CD4-positive, alpha-beta T cell treated with Interleukin-4 for 1 hour (primary cell): ENCODE data around the gene SEZ6L2.
"Not testable (repeated sequence)": the region's sequence is repeated elsewhere in the genome, so short reads cannot be mapped to it uniquely, and the experiment has no call there.

Source experiments
- DNase-seq, 2 donors: peaks; one replicate each; pipeline ENCODE4 v3.0.0-alpha.2; 2020 to 2022

Gene SEZ6L2

DNA sequence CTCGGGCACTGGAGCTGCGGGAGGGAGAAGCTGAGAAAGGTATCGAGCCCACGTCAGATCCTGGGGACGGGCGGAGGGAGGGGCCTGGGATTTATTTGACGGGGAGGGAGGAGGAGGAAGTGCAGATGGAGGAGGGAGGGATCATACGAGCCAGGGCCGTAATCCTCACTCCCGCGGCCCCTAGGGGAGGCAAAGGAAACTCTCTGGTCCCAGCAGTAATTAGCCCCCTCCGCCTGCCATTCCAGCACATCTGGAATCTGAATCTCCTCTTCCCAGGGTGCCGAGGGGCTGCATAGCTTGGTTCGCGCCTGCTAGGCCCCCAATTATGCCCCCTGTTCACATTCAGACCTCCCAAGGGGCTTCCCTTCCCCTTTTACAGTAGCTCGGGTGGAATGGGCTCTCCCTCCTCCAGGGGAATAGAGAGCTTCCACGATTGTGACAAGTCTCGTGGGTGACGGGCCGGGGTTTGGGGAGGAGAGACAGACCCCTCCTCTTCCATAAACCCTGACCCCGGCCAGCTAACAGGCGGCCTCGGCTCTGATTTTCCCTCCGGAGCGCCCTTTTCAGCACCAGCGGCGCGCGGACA, at the start of gene SEZ6L2:
Gene SEZ6L2 (minus strand): TSS at position 35 of the 586 bp plus-strand sequence. CDS start 531 bp downstream, outside the sequence.
- DNase-seq: no peak

DNA sequence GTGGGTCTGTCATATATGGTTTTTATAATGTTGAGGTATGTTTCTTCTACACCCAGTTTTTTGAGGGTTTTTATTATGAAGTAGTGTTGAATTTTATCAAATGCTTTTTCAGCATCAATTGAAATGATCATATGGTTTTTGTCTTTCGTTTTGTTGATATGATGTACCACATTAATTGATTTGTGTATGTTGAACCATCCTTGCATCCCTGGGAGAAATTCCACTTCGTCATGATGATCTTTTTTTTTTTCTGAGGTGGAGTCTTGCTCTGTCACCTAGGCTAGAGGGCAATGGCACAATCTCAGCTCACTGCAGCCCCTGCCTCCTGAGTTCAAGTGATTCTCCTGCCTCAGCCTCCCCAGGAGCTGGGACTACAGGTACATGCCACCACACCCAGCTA, 48.5 kb upstream of the SEZ6L2 start:
- no peak for DNase-seq

DNA sequence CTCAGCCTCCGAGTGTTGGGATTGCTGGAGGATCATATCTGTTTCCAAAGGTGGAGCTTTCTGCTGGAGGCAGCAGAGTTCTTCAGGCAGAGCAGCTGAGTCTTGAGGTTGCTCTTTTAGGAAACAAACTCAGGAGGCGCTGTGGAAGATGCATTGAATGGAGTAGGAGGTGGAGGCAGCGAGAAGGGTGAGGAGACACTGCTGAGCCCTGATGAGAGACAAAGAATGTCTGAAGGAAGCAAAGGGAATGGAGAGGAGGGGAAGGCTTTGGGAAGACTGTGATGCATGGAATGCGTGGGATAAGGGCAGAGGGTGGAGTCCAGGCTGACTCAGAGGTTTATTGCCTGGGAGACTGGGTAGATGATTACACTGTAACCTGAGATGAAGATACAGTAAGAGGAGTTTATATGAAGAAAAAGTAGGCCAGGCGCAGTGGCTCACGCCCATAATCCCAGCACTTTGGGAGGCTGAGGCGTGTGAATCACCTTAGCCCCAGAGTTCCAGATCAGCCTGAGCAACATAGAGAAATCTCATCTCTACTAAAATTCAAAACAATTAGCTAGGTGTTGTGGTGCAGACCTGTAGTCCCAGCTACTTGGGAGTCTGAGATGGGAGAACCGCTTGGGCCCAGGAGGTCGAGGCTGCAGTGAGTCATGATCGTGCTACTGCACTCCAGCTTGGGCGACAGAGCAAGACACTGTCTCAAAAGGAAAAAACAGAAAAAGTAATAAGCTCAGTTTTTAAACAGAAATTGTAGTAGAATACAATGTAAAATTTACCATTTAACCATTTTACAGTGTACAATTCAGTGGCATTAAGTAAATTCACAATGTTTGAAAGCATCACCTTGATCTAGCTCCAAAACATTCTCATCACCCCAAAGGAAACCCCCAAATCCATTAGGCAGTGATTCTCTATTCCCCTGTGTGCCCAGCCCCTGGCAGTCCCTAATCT, 44.8 kb upstream of the SEZ6L2 start:
- DNase-seq: no peak

DNA sequence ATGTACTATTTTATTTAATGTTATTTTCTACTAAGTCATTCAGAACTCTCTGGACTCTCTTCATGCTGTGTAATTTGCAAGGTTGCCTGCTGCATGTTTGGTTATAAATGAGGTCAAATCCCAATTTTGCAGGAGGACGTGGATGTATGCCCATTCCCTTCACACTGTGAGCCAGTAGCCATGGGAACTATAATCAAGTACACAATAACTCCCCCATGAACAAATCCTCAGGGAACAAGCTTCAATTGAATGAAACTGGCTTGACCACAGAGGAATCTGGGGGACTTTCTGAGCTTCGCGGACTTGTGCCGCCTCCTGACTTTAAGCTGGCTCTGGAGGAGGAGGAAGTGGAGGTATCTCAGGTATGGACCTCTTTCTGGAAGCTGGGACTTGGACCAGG, 41.3 kb upstream of the SEZ6L2 start:
- DNase-seq: no peak

DNA sequence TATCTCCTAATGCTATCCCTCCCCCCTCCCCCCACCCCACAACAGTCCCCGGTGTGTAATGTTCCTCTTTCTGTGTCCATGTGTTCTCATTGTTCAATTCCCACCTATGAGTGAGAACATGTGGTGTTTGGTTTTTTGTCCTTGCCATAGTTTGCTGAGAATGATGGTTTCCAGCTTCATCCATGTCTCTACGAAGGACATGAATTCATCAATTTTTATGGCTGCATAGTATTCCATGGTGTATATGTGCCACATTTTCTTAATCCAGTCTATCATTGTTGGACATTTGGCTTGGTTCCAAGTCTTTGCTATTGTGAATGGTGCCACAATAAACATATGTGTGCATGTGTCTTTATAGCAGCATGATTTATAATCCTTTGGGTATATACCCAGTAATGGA, 32.4 kb upstream of the SEZ6L2 start:
- DNase-seq: not testable (repeated sequence)

DNA sequence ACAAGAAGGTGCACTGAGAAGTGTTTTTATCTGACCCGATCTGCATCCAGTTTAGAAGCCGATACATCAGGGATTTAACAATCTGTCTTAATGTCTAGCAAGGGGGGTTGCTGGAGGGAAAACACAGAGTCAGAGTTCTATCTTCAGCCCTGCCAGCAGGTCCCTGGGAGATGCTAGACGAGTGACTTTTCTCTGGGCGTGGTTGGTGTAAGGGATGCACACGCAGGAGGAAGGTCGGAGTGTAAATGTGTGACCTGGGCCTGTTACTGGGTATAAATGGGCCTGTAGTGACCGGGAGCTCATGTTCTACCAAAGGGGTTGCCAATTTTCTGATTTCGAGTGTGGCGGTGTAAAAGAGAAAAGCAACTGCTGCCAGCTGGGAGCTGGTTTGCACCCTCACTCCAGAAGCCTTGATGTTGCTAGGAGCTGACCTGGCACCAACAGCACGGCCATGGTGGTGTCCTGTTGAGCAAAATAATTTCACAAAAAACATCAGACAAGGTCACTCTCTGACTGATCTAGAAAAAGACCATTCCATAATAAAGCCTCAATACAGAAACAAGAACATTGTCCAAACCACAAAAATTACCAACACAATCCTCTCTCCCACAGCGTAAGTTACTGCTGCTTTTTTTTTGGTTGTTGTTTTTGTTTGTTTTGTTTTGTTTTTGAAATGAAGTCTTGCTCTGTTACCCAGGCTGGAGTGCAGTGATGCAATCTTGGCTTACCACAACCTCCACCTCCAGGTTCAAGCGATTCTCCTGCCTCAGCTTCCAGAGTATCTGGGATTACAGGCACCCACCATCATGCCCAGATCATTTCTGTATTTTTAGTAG, 27.9 kb upstream of the SEZ6L2 start:
- no peak for DNase-seq

DNA sequence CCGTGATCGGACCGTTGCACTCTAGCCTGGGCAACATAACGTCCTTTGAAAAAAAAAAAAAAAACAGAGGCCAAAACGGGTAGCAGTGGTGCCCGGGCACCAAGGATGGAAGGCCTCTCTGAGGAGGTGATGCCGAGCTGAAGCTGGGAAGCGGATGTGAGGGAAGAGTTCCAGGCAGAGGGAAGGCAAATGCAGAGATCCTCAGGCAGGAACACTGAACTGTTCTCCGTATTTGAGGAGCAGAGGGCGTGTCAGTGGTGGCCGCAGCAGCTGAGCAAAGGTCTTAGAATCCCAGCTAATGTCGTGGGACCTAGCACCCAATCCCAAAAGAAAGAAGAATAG, 27.3 kb upstream of the SEZ6L2 start:
- no peak for DNase-seq

DNA sequence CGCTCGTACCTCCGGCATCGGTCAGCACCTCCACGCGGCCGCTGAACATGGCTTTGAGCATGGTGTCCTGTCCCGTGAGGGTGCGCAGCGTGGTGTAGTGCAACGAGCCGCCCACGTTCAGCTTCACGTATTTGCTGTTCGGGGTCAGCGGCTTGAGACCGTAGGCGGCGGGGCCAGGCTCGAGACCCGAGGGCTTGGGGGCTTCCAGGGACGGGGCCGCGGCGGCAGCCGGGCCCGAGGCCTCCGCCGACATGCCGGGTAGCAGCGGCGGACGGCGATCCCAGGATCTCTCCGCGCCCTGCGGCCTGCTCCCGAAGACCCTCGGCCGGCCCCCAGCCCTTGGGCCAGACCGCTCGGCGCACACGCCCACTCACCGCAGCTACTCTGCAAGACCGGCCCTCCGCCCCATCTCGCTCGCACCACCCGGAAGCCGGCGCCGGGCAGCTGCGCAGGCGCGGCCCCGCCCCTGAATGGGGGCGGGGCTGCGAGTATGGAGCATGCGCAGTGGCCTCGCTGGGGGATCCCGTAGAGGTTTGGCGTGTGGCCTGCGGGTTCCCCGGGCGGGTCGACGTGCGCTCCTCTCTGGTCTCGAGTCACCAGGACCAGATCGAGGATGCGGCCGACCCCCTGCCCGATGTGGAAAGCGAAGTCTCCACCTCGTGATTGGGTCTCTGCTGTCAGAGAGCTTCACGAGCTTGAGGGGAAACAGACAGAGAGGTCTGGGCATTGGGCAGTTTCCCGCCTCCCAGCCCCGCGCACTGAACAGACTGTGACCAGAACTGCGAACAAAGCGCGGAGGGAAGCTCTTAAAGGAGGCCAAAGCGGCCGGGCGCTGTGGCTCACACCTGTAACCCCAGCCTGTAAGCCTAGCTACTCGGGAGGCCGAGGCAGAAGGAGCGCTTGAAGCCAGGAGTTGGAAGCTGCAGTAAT, 26.7 kb upstream of the SEZ6L2 start, which contains the start of gene KCTD13:
Gene KCTD13 (minus strand): TSS at position 446 of the 930 bp plus-strand sequence. CDS start 193 bp downstream, at position 253.
- peak; percentile 90 to 94 for DNase-seq

DNA sequence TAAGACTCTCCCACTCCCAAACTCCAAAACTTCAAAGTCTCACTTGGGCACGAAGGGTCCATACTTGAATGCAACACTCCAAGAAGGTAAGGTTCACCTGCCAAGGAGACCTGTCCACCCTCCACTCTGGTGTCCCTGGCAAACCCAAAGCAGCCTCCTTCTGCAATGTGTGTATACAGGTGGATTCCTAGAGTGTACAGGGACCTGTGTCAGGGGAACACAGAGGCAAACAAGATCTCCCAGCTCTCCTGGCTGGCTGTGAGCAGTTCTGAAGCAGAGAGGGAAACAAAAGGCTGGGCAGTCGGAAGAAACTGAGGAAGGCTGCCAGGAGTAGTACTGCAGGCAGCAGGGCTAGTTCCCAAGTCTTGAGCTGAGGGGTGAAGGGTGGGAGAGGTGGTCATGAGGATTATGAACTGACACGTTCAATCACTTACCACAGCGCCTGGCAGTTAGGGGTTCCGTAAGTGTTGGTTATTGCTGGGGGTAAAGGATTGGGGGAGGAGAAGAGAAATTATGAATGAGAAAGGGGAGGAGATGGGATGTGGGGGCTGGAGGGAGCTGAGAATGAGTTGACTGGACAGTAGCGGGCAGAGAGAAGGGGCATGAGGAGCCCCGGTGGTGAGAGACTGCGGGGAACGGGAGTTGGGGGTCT, 25.9 kb upstream of the SEZ6L2 start:
- DNase-seq: peak in 1 of 2 donors; percentile 2

DNA sequence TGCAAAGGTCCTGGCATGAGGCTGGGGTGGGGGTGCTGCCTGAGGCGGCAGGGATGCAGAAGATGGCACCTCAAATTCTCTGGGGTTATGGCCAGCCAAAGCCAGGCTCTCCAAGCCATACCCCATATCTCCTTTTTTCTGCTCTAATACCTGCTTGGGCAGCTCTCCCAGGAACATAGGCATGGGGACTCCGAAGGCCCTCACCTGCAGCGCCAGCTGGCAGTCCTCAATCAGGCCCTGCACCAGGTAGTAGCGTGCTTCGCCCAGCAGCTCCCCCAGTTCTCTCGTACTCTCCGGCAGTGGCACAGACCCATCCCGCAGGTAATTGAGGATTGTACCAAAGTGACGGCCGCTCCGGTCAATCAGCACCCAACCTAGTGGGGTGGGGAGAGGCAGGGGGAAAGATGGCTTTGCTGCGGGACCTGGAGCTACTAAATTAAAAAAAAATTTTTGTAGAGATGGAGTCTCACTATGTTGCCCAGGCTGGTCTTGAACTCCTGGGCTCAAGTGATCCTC, 23.7 kb upstream of the SEZ6L2 start:
- DNase-seq: no peak

DNA sequence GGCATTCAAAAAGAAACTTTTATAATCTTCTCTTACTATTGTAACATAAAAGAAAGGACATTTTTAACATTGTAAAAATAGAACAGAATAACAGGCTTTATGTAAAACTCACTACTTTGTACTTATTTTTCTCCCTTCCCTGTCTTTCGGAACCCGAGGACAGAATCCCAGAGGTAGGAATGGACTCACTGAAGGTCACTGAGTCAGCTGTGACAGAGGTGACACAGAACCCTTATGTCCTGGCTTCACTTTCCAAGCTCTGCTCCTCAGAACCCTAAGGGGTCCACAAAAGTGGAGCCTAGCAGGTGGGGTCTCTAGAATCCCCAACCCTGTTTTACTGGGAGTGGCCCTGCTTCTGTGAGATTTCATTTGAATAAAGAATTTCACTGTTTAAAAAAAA, 23.0 kb upstream of the SEZ6L2 start:
- DNase-seq: no peak

DNA sequence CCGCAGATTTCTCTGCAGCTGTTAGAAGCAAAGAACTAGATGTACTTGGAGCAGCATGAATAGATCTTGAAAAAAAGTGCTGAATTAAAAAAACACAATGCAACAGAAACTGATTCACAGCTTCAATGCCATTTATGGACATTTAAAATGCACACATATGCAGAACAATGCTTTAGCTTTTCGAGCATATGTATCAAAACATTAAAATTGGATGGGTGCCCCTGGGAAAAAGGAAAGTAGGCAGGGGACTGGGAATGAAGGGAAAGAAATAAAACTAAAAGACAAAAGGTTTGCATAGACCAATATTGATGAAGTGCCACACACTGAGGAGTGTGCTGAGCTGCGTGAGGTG, 21.7 kb upstream of the SEZ6L2 start:
- DNase-seq: no peak

DNA sequence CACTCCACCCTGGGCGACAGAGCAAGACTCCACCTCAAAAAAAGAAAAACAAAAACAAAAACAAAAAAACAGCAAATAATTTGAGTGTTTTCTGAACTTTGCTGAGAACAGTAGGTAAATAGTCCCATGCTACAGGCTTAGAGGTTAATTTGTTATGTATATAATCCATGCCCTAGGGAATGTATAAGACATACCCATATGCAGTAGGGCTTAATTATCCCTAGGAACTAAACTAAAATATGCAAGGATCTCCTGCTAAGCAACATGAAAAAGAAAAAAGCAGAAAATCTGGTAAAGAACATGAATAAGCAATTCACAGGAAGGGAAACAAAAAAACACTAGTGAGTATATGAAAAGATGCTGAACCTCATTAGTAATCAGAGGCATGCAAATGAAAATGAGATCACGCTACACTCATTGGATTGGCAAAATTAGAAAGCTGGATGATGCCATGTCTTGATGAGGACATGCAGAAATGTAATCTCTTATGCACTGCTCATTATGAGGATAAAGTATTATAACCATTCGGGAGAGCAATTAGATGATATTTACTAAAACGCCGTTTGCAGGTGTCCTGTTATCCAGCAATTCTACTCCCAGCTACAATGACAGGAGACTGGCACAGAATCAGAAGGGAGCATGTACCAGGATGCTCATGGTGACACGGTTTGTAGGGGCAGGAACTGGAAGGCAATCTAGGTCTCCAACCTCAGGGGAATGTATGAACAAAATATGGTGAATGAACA, 21.1 kb upstream of the SEZ6L2 start:
- no peak for DNase-seq

DNA sequence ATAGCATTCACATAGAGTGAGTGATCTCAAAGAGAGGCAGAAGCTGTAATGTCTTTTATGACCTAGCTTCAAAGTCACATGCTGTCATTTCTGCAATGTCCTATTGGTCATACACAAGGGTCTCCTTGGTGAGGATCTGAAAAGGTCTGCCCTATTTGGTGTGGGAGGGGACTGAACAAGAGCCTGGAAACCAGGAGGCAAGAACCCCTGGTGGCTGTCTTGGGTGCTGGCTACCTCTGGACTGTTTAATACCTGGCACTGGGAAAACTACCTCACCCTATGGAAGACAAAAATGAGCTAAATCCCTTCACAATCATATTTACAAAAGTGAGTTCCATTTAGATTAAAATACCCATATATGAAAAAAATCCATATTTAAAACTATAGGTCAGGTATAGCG, 17.6 kb upstream of the SEZ6L2 start:
- no peak for DNase-seq

DNA sequence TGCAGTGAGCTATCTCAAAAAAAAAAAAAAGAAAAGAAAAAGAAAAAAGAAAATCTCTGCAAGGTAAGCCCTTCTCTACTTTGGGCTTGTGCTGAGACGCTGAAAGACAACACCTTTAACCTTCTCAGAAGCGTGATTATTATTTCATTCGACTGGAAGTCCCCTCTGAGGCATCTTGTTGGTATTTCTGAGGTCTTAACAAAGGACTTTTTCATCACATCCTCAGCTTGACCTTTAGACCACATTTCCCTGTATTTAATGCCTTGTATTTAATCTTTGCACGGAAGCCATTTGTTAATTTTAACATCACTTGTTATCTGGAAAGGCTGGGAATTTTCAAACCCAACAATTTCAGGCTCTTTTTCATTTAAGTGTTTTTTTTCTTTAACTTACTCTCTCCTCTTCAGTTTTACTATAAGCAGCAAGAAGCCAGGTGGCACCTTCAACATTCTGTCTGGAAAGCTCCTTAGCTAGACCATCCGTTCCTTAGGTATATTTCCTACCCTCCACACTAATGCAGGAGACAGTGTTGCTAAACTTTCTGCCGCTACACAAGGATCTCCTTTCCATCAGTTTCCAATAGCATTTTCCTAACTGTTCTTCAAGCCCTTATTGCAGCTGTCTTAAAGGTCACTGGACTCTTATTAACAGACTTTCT, 16.4 kb upstream of the SEZ6L2 start:
- no peak for DNase-seq

DNA sequence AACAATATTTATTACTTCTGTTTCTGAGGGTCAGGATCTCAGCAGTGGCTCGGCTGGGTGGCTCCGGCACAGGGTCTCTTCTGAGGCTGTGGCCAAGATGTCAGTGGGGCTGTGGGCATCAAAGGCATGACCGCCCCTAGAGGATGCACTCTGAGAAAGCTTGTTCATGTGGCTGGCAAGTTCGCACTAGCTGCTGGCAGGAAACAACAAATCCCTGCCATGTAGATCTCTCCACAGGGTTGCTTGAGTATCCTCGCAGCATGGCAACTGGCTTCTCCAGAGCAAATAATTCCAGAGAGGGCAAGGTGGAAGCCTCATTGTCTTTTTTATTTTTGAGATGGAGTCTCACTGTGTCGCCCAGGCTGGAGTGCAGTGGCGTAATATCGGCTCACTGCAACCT, 14.2 kb upstream of the SEZ6L2 start:
- DNase-seq: no peak

DNA sequence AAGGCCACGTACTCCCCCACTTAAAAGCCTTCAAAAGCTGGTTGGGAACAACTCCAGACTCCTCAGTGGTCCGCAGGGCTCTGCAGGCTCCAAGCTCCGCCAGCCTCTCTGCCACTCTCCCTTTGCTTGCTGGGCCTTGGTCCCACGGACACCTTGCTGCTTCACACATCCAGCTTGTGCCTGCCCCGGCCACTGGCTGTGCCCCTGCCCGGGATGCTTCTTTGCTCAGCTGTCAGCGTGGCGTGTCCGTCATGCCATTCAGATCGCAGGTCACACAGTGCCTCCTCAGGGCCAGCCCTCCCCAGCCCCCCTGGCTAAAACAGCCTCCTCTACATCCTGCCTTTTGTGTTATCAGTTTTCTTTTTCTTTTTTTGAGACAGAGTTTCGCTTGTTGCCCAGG, 12.7 kb upstream of the SEZ6L2 start:
- no peak for DNase-seq

DNA sequence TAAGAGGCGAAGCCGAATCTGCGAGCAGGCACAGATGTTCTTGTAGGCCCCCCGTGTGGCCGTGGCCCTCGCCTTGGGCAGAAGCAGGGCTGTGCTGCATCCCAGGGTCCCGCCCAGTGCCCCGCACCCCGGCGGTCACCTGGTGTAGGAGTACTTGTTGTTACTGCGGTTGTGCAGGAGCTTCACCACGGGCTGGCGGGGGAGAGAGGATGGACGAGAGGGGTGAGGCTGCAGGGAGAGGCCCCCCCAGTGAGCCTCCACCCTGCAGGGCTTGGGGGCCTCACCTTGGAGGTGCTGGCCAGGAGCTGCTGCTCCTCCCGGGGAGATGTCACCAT, 12.3 kb upstream of the SEZ6L2 start:
- no peak for DNase-seq

DNA sequence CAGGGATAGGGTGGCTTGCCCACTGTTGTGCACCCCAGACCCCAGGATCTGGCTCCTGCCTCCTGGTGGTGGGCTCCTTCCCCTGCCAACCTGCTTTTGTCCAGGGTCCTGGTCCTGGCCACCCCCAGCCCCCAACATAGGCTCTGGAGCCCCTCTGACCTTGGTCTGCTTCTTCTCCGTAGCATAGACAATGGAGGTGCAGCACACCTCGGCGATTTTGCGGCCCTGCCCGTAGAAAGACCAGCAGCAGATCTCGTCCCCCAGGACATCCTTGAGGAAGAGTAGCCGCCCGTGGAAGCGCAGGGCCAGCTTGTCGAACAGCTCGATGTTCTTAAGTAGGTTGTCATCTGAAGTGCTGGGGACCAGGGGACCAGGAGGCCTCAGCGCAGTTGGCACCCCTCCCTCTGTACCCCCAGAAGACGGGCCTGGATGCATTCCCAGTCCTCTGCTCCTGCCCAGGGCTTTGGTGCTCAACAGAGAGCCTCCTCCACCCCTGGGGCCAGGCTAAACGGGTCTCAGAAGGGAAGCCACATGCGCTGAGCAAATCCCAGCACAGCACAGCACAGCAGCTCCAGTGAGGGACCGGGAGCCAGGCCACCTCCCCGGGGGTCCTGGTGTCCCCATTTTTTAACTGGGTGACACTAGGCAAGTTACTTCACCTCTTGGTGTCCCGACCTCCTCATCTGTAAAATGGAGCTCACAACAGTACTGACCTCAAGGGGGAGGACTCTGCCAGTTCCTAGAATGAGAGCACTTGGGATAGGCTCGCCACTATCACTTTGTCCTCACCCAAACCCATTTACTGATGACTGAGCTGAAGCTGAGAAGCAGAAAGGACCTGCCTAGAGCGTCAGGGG, 11.7 kb upstream of the SEZ6L2 start:
- no peak for DNase-seq
